DOHH2 (cell line): ENCODE results near the gene CTSH.

Source experiments
- H3F3A ChIP-seq: fragments of 200-600 bp; sonication (generic), shearing (Covaris generic); 2 replicates; pipeline ENCODE4 v1.6.0; 2016; ENCODE audit warnings: antibody characterized with exemption, mild to moderate bottlenecking; ENCODE audit not compliant: control insufficient read depth, insufficient read depth
- H3K27ac ChIP-seq: fragments of 200-600 bp; sonication (generic); 2 replicates; pipeline ENCODE4 v1.5.1; 2014; ENCODE audit warnings: low read depth, mild to moderate bottlenecking, low read length, moderate library complexity
- H3K27me3 ChIP-seq: fragments of 200-600 bp; sonication (generic); 2 replicates; pipeline ENCODE4 v1.6.1; 2014; ENCODE audit warnings: mild to moderate bottlenecking, low read length, mixed read lengths; ENCODE audit not compliant: control insufficient read depth
- H3K36me3 ChIP-seq: fragments of 200-600 bp; sonication (generic); 2 replicates; pipeline ENCODE4 v1.6.1; 2014; ENCODE audit warnings: mild to moderate bottlenecking, low read length, moderate library complexity, mixed read lengths; ENCODE audit not compliant: control insufficient read depth
- H3K4me1 ChIP-seq: fragments of 200-600 bp; sonication (generic); 2 replicates; pipeline ENCODE4 v1.6.1; 2014; ENCODE audit warnings: mild to moderate bottlenecking, low read length, mixed read lengths; ENCODE audit not compliant: control insufficient read depth
- H3K4me2 ChIP-seq: fragments of 200-600 bp; sonication (generic); 2 replicates; pipeline ENCODE4 v1.6.0; 2014; ENCODE audit warnings: mild to moderate bottlenecking, low read length, moderate library complexity
- H3K4me3 ChIP-seq: fragments of 200-600 bp; sonication (generic); 2 replicates; pipeline ENCODE4 v1.5.1; 2014; ENCODE audit warnings: mild to moderate bottlenecking, low read length, mixed read lengths
- H3K79me2 ChIP-seq: fragments of 200-600 bp; sonication (generic); 2 replicates; pipeline ENCODE4 v1.6.1; 2014; ENCODE audit warnings: mild to moderate bottlenecking, low read length, mixed read lengths; ENCODE audit not compliant: control insufficient read depth
- H3K9me2 ChIP-seq: fragments of 200-600 bp; sonication (generic); replicated peaks from 2 replicates; pipeline ENCODE4 v1.6.1; 2014; ENCODE audit warnings: mild to moderate bottlenecking, low read length, mixed read lengths; ENCODE audit not compliant: control insufficient read depth
- H3K9me3 ChIP-seq: fragments of 200-600 bp; sonication (generic); 2 replicates; pipeline ENCODE4 v1.6.1; 2014; ENCODE audit warnings: antibody characterized with exemption, low read length, mixed read lengths; ENCODE audit not compliant: control insufficient read depth, insufficient read depth
- H4K20me1 ChIP-seq: fragments of 200-600 bp; sonication (generic); 2 replicates; pipeline ENCODE4 v1.6.0; 2014; ENCODE audit warnings: low read depth, mild to moderate bottlenecking, antibody characterized with exemption, low read length, moderate library complexity; ENCODE audit not compliant: control insufficient read depth, insufficient read depth
- EZH2phosphoT487 ChIP-seq: fragments of 200-600 bp; sonication (generic); IDR thresholded peaks from 2 replicates; pipeline ENCODE4 v1.6.1; 2017; ENCODE audit warnings: borderline replicate concordance, mild to moderate bottlenecking, antibody characterized with exemption, low read length, moderate library complexity, mixed read lengths
- TF ChIP-seq, protein P1 (sequence below): fragments of 200-600 bp; sonication (generic); IDR thresholded peaks from one replicate; pipeline ENCODE4 v1.5.1; 2014; ENCODE audit warnings: antibody characterized with exemption, mild to moderate bottlenecking, low read depth, low read length; ENCODE audit not compliant: poor library complexity, severe bottlenecking

The CTSH gene

DNA sequence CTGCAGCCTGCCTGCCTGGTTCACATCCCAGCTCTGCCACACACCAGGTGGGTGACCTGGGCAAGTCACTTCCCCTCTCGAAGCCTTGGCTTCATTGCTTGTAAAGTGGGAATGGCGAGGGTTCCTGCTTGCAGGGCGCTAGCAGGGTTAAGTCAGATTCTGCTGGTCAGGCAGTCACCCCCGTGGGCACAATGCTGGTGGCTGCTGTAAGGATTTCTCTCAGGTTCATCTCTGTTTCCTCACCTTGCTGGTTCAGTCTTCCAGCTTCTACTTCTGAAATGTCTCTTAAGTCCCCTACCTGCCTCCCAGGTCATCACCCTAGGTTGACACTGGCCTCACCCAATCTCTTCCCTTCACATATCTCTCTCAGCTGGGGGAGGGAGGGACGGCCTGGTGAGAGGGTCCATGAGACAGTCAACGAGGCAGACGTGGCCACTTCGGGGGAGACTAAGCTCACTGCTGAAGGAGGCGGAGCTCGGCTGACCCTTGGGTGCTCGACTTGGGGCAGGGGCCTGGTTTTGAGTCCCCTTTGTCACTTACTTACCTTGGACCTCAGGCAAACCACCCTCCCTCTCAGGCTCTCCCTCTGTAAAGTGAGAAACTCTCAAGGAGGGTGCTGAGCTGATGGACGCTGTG is 11.5 kb downstream of the CTSH start:
- TF ChIP-seq EZH2phosphoT487, result no peak
- TF ChIP-seq, protein P1, sequence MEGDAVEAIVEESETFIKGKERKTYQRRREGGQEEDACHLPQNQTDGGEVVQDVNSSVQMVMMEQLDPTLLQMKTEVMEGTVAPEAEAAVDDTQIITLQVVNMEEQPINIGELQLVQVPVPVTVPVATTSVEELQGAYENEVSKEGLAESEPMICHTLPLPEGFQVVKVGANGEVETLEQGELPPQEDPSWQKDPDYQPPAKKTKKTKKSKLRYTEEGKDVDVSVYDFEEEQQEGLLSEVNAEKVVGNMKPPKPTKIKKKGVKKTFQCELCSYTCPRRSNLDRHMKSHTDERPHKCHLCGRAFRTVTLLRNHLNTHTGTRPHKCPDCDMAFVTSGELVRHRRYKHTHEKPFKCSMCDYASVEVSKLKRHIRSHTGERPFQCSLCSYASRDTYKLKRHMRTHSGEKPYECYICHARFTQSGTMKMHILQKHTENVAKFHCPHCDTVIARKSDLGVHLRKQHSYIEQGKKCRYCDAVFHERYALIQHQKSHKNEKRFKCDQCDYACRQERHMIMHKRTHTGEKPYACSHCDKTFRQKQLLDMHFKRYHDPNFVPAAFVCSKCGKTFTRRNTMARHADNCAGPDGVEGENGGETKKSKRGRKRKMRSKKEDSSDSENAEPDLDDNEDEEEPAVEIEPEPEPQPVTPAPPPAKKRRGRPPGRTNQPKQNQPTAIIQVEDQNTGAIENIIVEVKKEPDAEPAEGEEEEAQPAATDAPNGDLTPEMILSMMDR, result no peak
- no peaks in the 10 kb centered on the region for H3F3A ChIP-seq
- H3K27ac ChIP-seq, result no peak overlapping the region
- no peaks in the 10 kb centered on the region for H3K27me3 ChIP-seq
- H3K9me2 ChIP-seq, result no peaks in the 10 kb centered on the region
- peaks cover 18% of the 10 kb centered on the region for H3K79me2 ChIP-seq
- H3K4me2 ChIP-seq, result no peak overlapping the region
- peaks cover 6% of the 10 kb centered on the region; the same call in 1 of the 2 replicates for H4K20me1 ChIP-seq
- peaks cover 96% of the 10 kb centered on the region for H3K36me3 ChIP-seq
- H3K4me1 ChIP-seq, result peaks cover 5% of the 10 kb centered on the region
- H3K9me3 ChIP-seq, result no peaks in the 10 kb centered on the region
- H3K4me3 ChIP-seq, result no peak overlapping the region

DNA sequence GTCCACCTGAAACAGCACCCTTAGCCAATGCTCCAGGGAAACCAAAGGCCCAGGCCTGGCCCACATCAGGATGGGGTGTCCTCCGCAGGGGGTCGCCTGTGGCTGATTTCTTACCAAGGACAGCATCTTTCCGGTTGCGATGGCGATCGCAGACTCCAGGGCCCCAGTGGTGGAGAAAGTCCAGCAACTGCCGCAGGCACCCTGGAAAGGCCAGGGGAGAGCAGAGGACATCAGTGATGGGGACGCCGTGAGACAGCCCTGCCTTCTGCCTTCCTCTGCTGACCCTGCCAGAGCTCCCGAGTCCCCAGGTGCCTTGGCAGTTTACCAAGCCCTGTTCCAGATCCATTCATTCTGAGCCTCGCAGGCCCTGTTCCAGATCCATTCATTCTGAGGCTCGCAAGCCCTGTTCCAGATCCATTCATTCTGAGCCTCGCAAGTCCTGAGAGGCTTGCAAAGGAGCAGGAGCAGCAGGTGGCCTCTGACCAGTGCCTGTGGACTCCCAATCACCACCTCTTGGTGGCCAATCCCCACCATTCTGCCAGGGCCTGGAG is 12.5 kb downstream of the CTSH start:
- Histone ChIP-seq H4K20me1 (peaks cover 4% of the 10 kb centered on the region; the same call in 1 of the 2 replicates), H3K27me3 (no peaks in the 10 kb centered on the region), H3K4me3 (no peak overlapping the region), H3K36me3 (peaks cover 95% of the 10 kb centered on the region), H3K4me1 (no peaks in the 10 kb centered on the region), H3F3A (no peaks in the 10 kb centered on the region), H3K9me3 (no peaks in the 10 kb centered on the region), H3K9me2 (no peaks in the 10 kb centered on the region), H3K79me2 (peaks cover 10% of the 10 kb centered on the region), H3K27ac (no peak overlapping the region), H3K4me2 (no peak overlapping the region)
- TF ChIP-seq EZH2phosphoT487, result no peak
- TF ChIP-seq, protein P1, result no peak

DNA sequence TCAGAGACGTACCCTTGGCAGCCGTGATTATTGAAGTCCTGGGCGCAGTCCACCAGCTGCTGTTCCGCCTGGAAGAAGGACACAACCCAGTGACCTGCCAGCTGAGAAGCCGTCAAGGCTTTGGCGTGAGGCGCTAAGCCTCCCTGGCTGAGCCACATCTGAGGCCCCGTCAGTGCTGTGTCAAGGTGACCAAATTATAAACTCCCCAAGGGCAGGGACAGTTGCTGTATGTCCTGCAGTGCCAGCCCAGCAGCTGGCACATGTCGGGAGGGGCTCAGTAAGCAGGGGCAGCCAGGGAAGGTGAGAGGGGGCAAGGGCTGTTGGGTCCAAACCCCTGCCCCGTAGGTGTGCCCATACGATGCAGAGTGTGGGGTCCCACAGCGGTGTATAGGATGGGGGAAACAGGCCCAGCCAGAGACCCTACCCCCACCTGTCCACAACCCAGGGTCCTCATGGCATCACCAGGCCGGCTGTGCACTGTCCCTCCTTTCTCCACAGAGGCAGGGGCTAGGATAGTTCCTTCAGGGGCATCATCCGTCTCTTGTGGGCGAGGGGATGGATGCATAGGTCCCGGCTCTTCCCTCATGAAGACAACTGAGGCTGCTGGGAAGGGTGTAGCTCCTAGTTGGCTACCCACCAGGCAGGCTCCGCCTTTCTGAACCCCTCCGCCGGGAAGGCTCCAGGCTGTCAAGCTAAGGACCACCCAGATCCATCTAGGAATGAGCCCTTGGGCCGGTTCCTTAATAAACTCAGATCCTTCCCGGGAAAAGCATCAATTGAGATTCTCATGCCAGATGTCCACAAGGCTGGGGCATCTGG is 13.2 kb downstream of the CTSH start:
- no peaks in the 10 kb centered on the region for H3K9me3 ChIP-seq
- H3K9me2 ChIP-seq, result no peaks in the 10 kb centered on the region
- peaks cover 95% of the 10 kb centered on the region for H3K36me3 ChIP-seq
- H3K79me2 ChIP-seq, result peaks cover 4% of the 10 kb centered on the region; the same call in 1 of the 2 replicates
- no peak overlapping the region for H3K27ac ChIP-seq
- TF ChIP-seq, protein P1, result no peak
- no peak for TF ChIP-seq EZH2phosphoT487
- H3K4me2 ChIP-seq, result no peak overlapping the region
- H3F3A ChIP-seq, result no peaks in the 10 kb centered on the region
- no peak overlapping the region for H3K4me3 ChIP-seq
- H4K20me1 ChIP-seq, result no peaks in the 10 kb centered on the region
- no peaks in the 10 kb centered on the region for H3K27me3 ChIP-seq
- no peaks in the 10 kb centered on the region for H3K4me1 ChIP-seq
